OCI-LY1 (cell line): ENCODE measurements around the gene NAA35.

ENCODE experiments used
- H2AFZ ChIP-seq: fragments of 200-600 bp; sonication (generic), shearing (Covaris generic); 2 replicates; pipeline ENCODE4 v1.6.0; 2014; ENCODE audit warnings: antibody characterized with exemption, mild to moderate bottlenecking, low read length
- H3F3A ChIP-seq: fragments of 200-600 bp; sonication (generic), shearing (Covaris generic); 2 replicates; pipeline ENCODE4 v1.6.0; 2014; ENCODE audit warnings: mild to moderate bottlenecking, antibody characterized with exemption, low read length, moderate library complexity; ENCODE audit not compliant: insufficient read depth
- H3K27ac ChIP-seq: fragments of 200-600 bp; sonication (generic); 2 replicates; pipeline ENCODE4 v1.5.1; 2014; ENCODE audit warnings: low read length, mixed run types, mild to moderate bottlenecking, low read depth; ENCODE audit not compliant: poor library complexity, severe bottlenecking
- H3K27me3 ChIP-seq: fragments of 200-600 bp; sonication (generic); 2 replicates; pipeline ENCODE4 v1.6.0; 2014; ENCODE audit warnings: antibody characterized with exemption, mild to moderate bottlenecking, low read length, moderate library complexity; ENCODE audit not compliant: insufficient read depth
- H3K36me3 ChIP-seq: fragments of 200-600 bp; sonication (generic); 2 replicates; pipeline ENCODE4 v1.6.1; 2014; ENCODE audit warnings: mild to moderate bottlenecking, antibody characterized with exemption, low read length, moderate library complexity, mixed read lengths; ENCODE audit not compliant: insufficient read depth
- H3K4me1 ChIP-seq: fragments of 200-600 bp; sonication (generic); 2 replicates; pipeline ENCODE4 v1.5.1; 2014; ENCODE audit warnings: mild to moderate bottlenecking, low read length, moderate library complexity; ENCODE audit not compliant: insufficient read depth, severe bottlenecking
- H3K4me2 ChIP-seq: fragments of 200-600 bp; sonication (generic), shearing (Covaris generic); 2 replicates; pipeline ENCODE4 v1.6.1; 2014; ENCODE audit warnings: low read length
- H3K4me3 ChIP-seq: fragments of 200-600 bp; sonication (generic); 2 replicates; pipeline ENCODE4 v1.5.1; 2014; ENCODE audit warnings: low read length, low read depth, mild to moderate bottlenecking, mixed read lengths; ENCODE audit not compliant: poor library complexity, severe bottlenecking
- H3K79me2 ChIP-seq: fragments of 200-600 bp; shearing (Covaris generic); 2 replicates; pipeline ENCODE4 v1.6.1; 2016; ENCODE audit warnings: mixed run types, low read length, mixed read lengths; ENCODE audit not compliant: insufficient read depth
- H3K9ac ChIP-seq: fragments of 200-600 bp; sonication (generic), shearing (Covaris generic); 2 replicates; pipeline ENCODE4 v1.6.1; 2014; ENCODE audit warnings: mild to moderate bottlenecking, low read length, mixed read lengths
- H3K9me2 ChIP-seq: fragments of 200-600 bp; sonication (generic), shearing (Covaris generic); 2 replicates; pipeline ENCODE4 v1.6.1; 2014; ENCODE audit warnings: low read depth, mild to moderate bottlenecking, low read length, mixed read lengths
- H3K9me3 ChIP-seq: fragments of 200-600 bp; shearing (Covaris generic); 2 replicates; pipeline ENCODE4 v1.6.1; 2014; ENCODE audit warnings: low read length, mixed read lengths
- H4K20me1 ChIP-seq: fragments of 200-600 bp; sonication (generic), shearing (Covaris generic); 2 replicates; pipeline ENCODE4 v1.6.0; 2016; ENCODE audit warnings: mild to moderate bottlenecking, low read length; ENCODE audit not compliant: insufficient read depth
- CTCF ChIP-seq: fragments of 200-600 bp; sonication (generic), shearing (Covaris generic); IDR thresholded peaks from 2 replicates; pipeline ENCODE4 v1.5.1; 2017; ENCODE audit warnings: mild to moderate bottlenecking, antibody characterized with exemption, low read length, moderate library complexity, mixed read lengths
- EZH2 ChIP-seq: fragments of 200-600 bp; sonication (generic), shearing (Covaris generic); IDR thresholded peaks from 2 replicates; pipeline ENCODE4 v1.8.0; 2017; ENCODE audit warnings: borderline replicate concordance, mixed run types, mild to moderate bottlenecking, antibody characterized with exemption, low read length, moderate library complexity, mixed read lengths

The NAA35 gene

DNA sequence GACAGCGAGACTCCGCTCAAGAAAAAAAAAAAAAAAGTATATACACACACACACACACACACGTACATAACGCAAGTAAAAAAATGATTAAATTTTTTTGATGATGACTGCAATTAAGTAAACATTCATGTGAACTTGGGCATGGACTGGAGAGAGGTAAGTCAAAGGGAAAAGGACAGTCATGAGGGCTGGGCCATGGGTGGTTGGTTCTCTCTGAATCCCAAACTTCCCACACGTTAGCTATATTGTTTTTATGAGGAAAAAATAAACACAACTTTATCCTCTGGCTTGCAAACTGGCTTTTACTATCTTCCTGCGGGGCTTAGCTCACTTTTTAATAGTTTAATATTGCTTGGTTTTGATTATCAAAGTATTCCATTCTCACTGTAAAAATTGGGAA, 104.7 kb downstream of the NAA35 start:
- TF ChIP-seq EZH2 (no peak), CTCF (no peak)
- H3K27ac ChIP-seq: no peak overlapping the region
- H3K9me2 ChIP-seq: no peaks in the 10 kb centered on the region

GRCh38 chr9:86046071-86046636, 105.2 kb downstream of the NAA35 start:
- TF ChIP-seq CTCF (no peak), EZH2 (no peak)
- Histone ChIP-seq H3K79me2 (no peaks in the 10 kb centered on the region), H3F3A (no peaks in the 10 kb centered on the region), H3K4me2 (no peak overlapping the region), H3K9me2 (no peaks in the 10 kb centered on the region), H2AFZ (no peak overlapping the region), H4K20me1 (no peaks in the 10 kb centered on the region), H3K36me3 (no peaks in the 10 kb centered on the region), H3K27ac (no peak overlapping the region), H3K4me3 (no peak overlapping the region), H3K9me3 (no peaks in the 10 kb centered on the region), H3K27me3 (no peaks in the 10 kb centered on the region), H3K9ac (no peak overlapping the region), H3K4me1 (no peaks in the 10 kb centered on the region)

More for the DNA sequence above, 104.7 kb downstream of the NAA35 start:
- H3K4me3 ChIP-seq: no peak overlapping the region
- no peak overlapping the region for H3K9ac ChIP-seq
- H3K9me3 ChIP-seq: no peaks in the 10 kb centered on the region
- H3K79me2 ChIP-seq: no peaks in the 10 kb centered on the region
- no peak overlapping the region for H3K4me2 ChIP-seq
- no peaks in the 10 kb centered on the region for H3K36me3 ChIP-seq
- H3F3A ChIP-seq: no peaks in the 10 kb centered on the region
- H2AFZ ChIP-seq: no peak overlapping the region
- H4K20me1 ChIP-seq: no peaks in the 10 kb centered on the region
- no peaks in the 10 kb centered on the region for H3K27me3 ChIP-seq
- H3K4me1 ChIP-seq: no peaks in the 10 kb centered on the region

DNA sequence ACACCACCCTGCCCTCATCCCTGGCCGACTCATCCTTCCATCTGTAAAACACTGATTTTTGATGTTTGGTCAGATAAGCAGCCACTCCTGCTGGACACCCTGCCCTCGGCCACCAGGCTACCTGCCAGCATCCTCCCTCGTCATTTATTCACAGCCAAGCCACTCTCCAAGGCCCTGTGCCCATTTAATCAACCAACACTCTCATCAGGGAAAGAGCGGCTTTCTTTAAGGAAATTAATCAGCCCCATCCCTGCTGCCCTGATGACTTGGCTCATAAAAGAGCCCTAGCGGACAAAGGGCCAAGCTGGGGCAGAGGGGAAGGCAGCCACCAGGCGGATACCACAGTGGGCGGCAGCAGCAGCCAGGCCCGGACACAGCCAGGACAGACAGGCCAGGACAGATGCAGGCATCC, 106.0 kb downstream of the NAA35 start:
- H3K36me3 ChIP-seq: no peaks in the 10 kb centered on the region
- no peak overlapping the region for H3K27ac ChIP-seq
- H3K9me2 ChIP-seq: no peaks in the 10 kb centered on the region
- H3K79me2 ChIP-seq: no peaks in the 10 kb centered on the region
- H3K9ac ChIP-seq: no peak overlapping the region
- no peaks in the 10 kb centered on the region for H3K9me3 ChIP-seq
- no peak for TF ChIP-seq CTCF
- TF ChIP-seq EZH2: no peak
- no peaks in the 10 kb centered on the region for H3F3A ChIP-seq
- no peaks in the 10 kb centered on the region for H4K20me1 ChIP-seq
- no peaks in the 10 kb centered on the region for H3K4me1 ChIP-seq
- no peak overlapping the region for H3K4me3 ChIP-seq
- H3K4me2 ChIP-seq: no peak overlapping the region
- no peaks in the 10 kb centered on the region for H3K27me3 ChIP-seq
- no peak overlapping the region for H2AFZ ChIP-seq
